ENCODE data around the gene PIGH. TPM values are rescaled to one million over a fixed set of nuclear protein-coding genes. Genes with fewer than 3 reads are reported as not detected.

The PIGH gene
- polyA plus RNA-seq, 1 of the 3 experiments (the other 2 are of a cell fraction): 23.6 TPM

GRCh38 chr14:67556671-67557070 is 43.4 kb downstream of the PIGH start:
- WGBS (ENCODE audit: low lambda C conversion rate): 60% methylated on average over 2 of the region's 2 CpGs
- no peak for DNase-seq
- no peak overlapping the region for H3K4me2 ChIP-seq
- no peaks in the 10 kb centered on the region for H3F3A ChIP-seq (replicated peaks; ENCODE audit: insufficient read depth)
- TF ChIP-seq IRF3 (IDR thresholded peaks at IDR 0.05; ENCODE audit: low read depth, low read length) (no peak), PBX3 (IDR thresholded peaks at IDR 0.05) (no peak), CHD2 (IDR thresholded peaks at IDR 0.05; ENCODE audit: low read length, partially characterized antibody) (no peak), EZH2phosphoT487 (IDR thresholded peaks at IDR 0.05; ENCODE audit: borderline replicate concordance, low read depth) (no peak), FOXM1 (IDR thresholded peaks at IDR 0.05; ENCODE audit: low read depth) (no peak), TEAD4 (IDR thresholded peaks at IDR 0.05; ENCODE audit: borderline replicate concordance, insufficient read depth) (no peak), YY1 (IDR thresholded peaks at IDR 0.05; ENCODE audit: low read depth) (no peak), USF2 (IDR thresholded peaks at IDR 0.05; ENCODE audit: borderline replicate concordance, low read depth, low read length) (no peak), TCF12 (IDR thresholded peaks at IDR 0.05) (no peak), POLR2AphosphoS5 (IDR thresholded peaks at IDR 0.05; ENCODE audit: low read depth, low read length) (no peak), MEF2A (IDR thresholded peaks at IDR 0.05; ENCODE audit: borderline replicate concordance, low read depth) (no peak), FOXJ3 (CRISPR knock-in tag; IDR thresholded peaks at IDR 0.05) (no peak), GABPA (IDR thresholded peaks at IDR 0.05; ENCODE audit: low read depth) (no peak), JUND (IDR thresholded peaks at IDR 0.05) (no peak), RFX5 (IDR thresholded peaks at IDR 0.05; ENCODE audit: low read length) (no peak), RCOR1 (IDR thresholded peaks at IDR 0.05; ENCODE audit: low read length) (no peak), TAF1 (IDR thresholded peaks at IDR 0.05; ENCODE audit: borderline replicate concordance, low read depth, low read length) (no peak)
- TF ChIP-seq, protein P1, sequence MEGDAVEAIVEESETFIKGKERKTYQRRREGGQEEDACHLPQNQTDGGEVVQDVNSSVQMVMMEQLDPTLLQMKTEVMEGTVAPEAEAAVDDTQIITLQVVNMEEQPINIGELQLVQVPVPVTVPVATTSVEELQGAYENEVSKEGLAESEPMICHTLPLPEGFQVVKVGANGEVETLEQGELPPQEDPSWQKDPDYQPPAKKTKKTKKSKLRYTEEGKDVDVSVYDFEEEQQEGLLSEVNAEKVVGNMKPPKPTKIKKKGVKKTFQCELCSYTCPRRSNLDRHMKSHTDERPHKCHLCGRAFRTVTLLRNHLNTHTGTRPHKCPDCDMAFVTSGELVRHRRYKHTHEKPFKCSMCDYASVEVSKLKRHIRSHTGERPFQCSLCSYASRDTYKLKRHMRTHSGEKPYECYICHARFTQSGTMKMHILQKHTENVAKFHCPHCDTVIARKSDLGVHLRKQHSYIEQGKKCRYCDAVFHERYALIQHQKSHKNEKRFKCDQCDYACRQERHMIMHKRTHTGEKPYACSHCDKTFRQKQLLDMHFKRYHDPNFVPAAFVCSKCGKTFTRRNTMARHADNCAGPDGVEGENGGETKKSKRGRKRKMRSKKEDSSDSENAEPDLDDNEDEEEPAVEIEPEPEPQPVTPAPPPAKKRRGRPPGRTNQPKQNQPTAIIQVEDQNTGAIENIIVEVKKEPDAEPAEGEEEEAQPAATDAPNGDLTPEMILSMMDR (IDR thresholded peaks at IDR 0.05): no peak
- TF ChIP-seq, protein P2, sequence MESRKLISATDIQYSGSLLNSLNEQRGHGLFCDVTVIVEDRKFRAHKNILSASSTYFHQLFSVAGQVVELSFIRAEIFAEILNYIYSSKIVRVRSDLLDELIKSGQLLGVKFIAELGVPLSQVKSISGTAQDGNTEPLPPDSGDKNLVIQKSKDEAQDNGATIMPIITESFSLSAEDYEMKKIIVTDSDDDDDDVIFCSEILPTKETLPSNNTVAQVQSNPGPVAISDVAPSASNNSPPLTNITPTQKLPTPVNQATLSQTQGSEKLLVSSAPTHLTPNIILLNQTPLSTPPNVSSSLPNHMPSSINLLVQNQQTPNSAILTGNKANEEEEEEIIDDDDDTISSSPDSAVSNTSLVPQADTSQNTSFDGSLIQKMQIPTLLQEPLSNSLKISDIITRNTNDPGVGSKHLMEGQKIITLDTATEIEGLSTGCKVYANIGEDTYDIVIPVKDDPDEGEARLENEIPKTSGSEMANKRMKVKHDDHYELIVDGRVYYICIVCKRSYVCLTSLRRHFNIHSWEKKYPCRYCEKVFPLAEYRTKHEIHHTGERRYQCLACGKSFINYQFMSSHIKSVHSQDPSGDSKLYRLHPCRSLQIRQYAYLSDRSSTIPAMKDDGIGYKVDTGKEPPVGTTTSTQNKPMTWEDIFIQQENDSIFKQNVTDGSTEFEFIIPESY (IDR thresholded peaks at IDR 0.05; ENCODE audit: borderline replicate concordance, low read depth): no peak
- TF ChIP-seq, protein P3, sequence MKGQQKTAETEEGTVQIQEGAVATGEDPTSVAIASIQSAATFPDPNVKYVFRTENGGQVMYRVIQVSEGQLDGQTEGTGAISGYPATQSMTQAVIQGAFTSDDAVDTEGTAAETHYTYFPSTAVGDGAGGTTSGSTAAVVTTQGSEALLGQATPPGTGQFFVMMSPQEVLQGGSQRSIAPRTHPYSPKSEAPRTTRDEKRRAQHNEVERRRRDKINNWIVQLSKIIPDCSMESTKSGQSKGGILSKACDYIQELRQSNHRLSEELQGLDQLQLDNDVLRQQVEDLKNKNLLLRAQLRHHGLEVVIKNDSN (IDR thresholded peaks at IDR 0.05; ENCODE audit: borderline replicate concordance, low read depth): no peak
- ChIA-PET POLR2A (interaction anchor here (1.0 kb wide), 1 partner anchor 24 kb away, joined by 3 read pairs; the partner anchor contains the start of gene PLEKHH1), CTCF (interaction anchor here (1.4 to 4.0 kb wide), 5 partner anchors 14 to 148 kb away, joined by 5 to 18 read pairs (median 15); no protein-coding TSS in a partner anchor)
- H3K4me3 ChIP-seq (ENCODE audit: low read depth in 2 of 2, low read length in 1 of 2): no peak overlapping the region
- no peaks in the 10 kb centered on the region for H3K4me1 ChIP-seq (ENCODE audit: control insufficient read depth in 1 of 2, insufficient read depth in 2 of 2, low read depth in 1 of 2, low read length in 1 of 2)
- H3K9me3 ChIP-seq: no peaks in the 10 kb centered on the region
- H3K27ac ChIP-seq (ENCODE audit: low read depth in 2 of 2, low read length in 1 of 2): no peak overlapping the region
- no peak overlapping the region for H3K9ac ChIP-seq
- no peaks in the 10 kb centered on the region for H3K9me2 ChIP-seq
- H3K79me2 ChIP-seq (ENCODE audit: insufficient read depth): no peaks in the 10 kb centered on the region
- no peaks in the 10 kb centered on the region for H3K36me3 ChIP-seq (replicated peaks in 1 of 2; ENCODE audit: control insufficient read depth in 1 of 2, insufficient read depth in 2 of 2, low read length in 1 of 2)
- no peak overlapping the region for H2AFZ ChIP-seq (ENCODE audit: low read depth)
- H3K27me3 ChIP-seq (ENCODE audit: insufficient read depth): no peaks in the 10 kb centered on the region
- H4K20me1 ChIP-seq (ENCODE audit: insufficient read depth): no peaks in the 10 kb centered on the region
